ENCODE measurements around the gene CLEC9A.

The CLEC9A gene

GRCh38 chr12:10110256-10110844 is 79.9 kb downstream of the CLEC9A start:
- DNase-seq (ENCODE audit: low read depth, low spot score), result no peak

- no peak for DNase-seq (ENCODE audit: low read depth, low spot score)
These were observed 81.0 kb downstream of the CLEC9A start for GRCh38 chr12:10111451-10111850.

DNA sequence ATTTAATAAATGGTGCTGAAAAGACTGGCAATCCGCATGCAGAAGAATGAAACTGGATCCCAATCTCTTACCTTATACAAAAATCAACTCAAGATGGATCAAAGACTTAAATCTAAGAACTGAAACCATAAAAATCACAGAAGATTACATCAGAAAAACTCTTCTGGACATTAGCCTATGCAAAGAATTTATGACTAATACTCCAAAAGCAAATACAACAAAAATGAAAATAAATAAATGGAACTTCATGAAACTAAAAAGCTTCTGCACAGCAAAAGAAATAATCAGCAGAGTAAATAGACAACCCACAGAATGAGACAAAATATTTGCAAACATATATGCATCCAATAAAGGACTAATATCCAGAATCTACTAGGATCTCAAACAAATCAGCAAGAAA is 82.6 kb downstream of the CLEC9A start:
- no peak for DNase-seq (ENCODE audit: low read depth, low spot score)

DNA sequence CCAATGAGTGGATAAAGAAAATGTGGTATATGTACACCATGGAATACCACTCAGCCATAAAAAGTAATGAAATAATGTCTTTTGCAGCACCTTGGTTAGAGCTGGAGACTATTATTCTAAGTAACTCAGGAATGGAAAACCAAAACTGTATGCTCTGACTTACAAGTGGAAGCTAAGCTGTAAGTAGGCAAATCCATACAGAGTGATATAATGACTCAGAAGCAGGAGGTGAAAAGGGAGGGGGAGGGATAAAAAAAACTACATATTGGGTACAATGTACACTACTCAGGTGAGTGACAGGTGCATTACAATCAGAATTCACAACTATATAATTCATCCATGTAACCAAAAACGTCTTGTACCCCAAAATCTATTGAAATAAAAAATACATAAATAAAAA is 83.4 kb downstream of the CLEC9A start:
- no peak for DNase-seq (ENCODE audit: low read depth, low spot score)

DNA sequence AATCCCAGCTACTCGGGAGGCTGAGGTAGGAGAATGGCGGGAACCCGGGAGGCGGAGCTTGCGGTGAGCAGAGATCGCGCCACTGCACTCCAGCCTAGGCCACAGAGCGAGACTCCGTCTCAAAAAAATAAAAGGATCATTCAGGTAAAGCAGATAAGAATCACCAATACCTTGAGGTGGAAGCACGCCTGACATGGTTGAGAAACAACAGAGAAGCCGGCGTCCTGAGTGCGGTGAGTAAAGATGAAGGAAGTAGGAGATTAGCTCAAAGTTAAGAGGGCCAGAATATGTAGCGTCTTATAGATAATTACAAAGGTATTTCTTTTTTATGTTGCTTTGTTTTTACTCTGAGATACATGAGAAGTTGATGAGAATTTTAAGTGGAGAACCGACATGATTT is 84.8 kb downstream of the CLEC9A start:
- no peak for DNase-seq (ENCODE audit: low read depth, low spot score)

Measured in astrocyte of the hippocampus (primary cell).